ENCODE data around the gene PSMD1. TPM values are rescaled to one million over a fixed set of nuclear protein-coding genes. Genes with fewer than 3 reads are reported as not detected.

PSMD1 gene
- total RNA-seq, 4 donors from 2014 or later: 47.3 to 55.2 (median 52.3) TPM

GRCh38 chr2:231189571-231190495 is 133.2 kb downstream of the PSMD1 start:
- H3K4me3 ChIP-seq: peak overlapping the region; percentile 50 to 57 (median 52)
- 69% methylated on average over 20 of the region's 22 CpGs for WGBS
- H3K27me3 ChIP-seq: no peaks in the 10 kb centered on the region
- H3K36me3 ChIP-seq: no peaks in the 10 kb centered on the region
- TF ChIP-seq POLR2A (IDR thresholded peaks at IDR 0.05; ENCODE audit: low read depth): no peak
- peak; percentile 34 to 66 for TF ChIP-seq POLR2AphosphoS5 (IDR thresholded peaks at IDR 0.05)
- H3K9me3 ChIP-seq: no peaks in the 10 kb centered on the region
- DNase-seq (ENCODE audit: extremely low spot score): peak; percentile 93
- peaks cover 27 to 76% (median 69%) of the 10 kb centered on the region in 4 donors for H3K4me1 ChIP-seq
- H3K27ac ChIP-seq (replicated peaks in 1 of 4): peak overlapping the region; percentile 93 to 96 (median 94)
- intact Hi-C loops (cut with DNase I): loop anchor here (2.0 kb wide), 1 partner anchor 85 kb away; no protein-coding TSS in a partner anchor

GRCh38 chr2:231190531-231191197 is 134.0 kb downstream of the PSMD1 start:
- Histone ChIP-seq H3K27me3 (no peaks in the 10 kb centered on the region), H3K4me1 (peaks cover 20 to 68% (median 60%) of the 10 kb centered on the region in 4 donors), H3K36me3 (no peaks in the 10 kb centered on the region), H3K9me3 (no peaks in the 10 kb centered on the region), H3K4me3 (peak overlapping the region; percentile 50 to 57 (median 52)), H3K27ac (replicated peaks in 1 of 4) (peak overlapping the region; percentile 93 to 96 (median 94))
- peak; percentile 59 for TF ChIP-seq EP300 (IDR thresholded peaks at IDR 0.05)
- no peak for TF ChIP-seq CTCF (IDR thresholded peaks at IDR 0.05)
- TF ChIP-seq POLR2AphosphoS5 (IDR thresholded peaks at IDR 0.05): peak; percentile 53 to 62
- WGBS: 10% methylated on average over 9 of the region's 42 CpGs
- intact Hi-C loops (cut with DNase I): loop anchor here (2.0 kb wide), 1 partner anchor 86 kb away; no protein-coding TSS in a partner anchor
- no peak for DNase-seq (ENCODE audit: extremely low spot score)

- H3K36me3 ChIP-seq: no peaks in the 10 kb centered on the region
- DNase-seq (ENCODE audit: extremely low spot score): peak; percentile 93
- WGBS: 48% methylated on average over 19 of the region's 19 CpGs
- H3K27me3 ChIP-seq: peaks cover 0 to 3% (median 0%) of the 10 kb centered on the region in 4 donors
- H3K9me3 ChIP-seq: no peaks in the 10 kb centered on the region
- H3K27ac ChIP-seq (replicated peaks in 1 of 4): peak overlapping the region; percentile 93 to 96 (median 94)
- intact Hi-C loops (cut with DNase I): loop anchor here (2.0 kb wide), 1 partner anchor 87 kb away; no protein-coding TSS in a partner anchor
- peaks cover 19 to 58% (median 52%) of the 10 kb centered on the region in 4 donors for H3K4me1 ChIP-seq
- TF ChIP-seq EP300 (IDR thresholded peaks at IDR 0.05) (peak; percentile 67), POLR2A (IDR thresholded peaks at IDR 0.05; ENCODE audit: low read depth) (no peak), POLR2AphosphoS5 (IDR thresholded peaks at IDR 0.05) (peak; percentile 57 to 72), CTCF (IDR thresholded peaks at IDR 0.05) (peak; percentile 69 to 83 (median 82))
- H3K4me3 ChIP-seq: no peak overlapping the region
Observed at GRCh38 chr2:231191896-231192872, 135.5 kb downstream of the PSMD1 start.

- H3K4me1 ChIP-seq: peaks cover 23 to 58% (median 55%) of the 10 kb centered on the region in 4 donors
- no peak for DNase-seq (ENCODE audit: extremely low spot score)
- H3K27me3 ChIP-seq: peaks cover 0 to 3% (median 0%) of the 10 kb centered on the region in 4 donors
- intact Hi-C loops (cut with DNase I): no loop called here
- no peak overlapping the region for H3K4me3 ChIP-seq
- 66% methylated on average over 3 of the region's 3 CpGs for WGBS
- H3K36me3 ChIP-seq: no peaks in the 10 kb centered on the region
- peak overlapping the region; percentile 93 to 96 (median 94) for H3K27ac ChIP-seq (replicated peaks in 1 of 4)
- TF ChIP-seq CTCF (IDR thresholded peaks at IDR 0.05) (no peak), POLR2A (IDR thresholded peaks at IDR 0.05; ENCODE audit: low read depth) (no peak), EP300 (IDR thresholded peaks at IDR 0.05) (no peak), POLR2AphosphoS5 (IDR thresholded peaks at IDR 0.05) (no peak)
- H3K9me3 ChIP-seq: no peaks in the 10 kb centered on the region
Observed at GRCh38 chr2:231193216-231193615, 136.5 kb downstream of the PSMD1 start.

All from esophagus muscularis mucosa (tissue), 4 donors.